8988T (cell line): Measurements from ENCODE around the gene N4BP2L2.

Experiments
- DNase-seq: peaks from one replicate; pipeline ENCODE4 v3.0.0; 2011

N4BP2L2 gene

DNA sequence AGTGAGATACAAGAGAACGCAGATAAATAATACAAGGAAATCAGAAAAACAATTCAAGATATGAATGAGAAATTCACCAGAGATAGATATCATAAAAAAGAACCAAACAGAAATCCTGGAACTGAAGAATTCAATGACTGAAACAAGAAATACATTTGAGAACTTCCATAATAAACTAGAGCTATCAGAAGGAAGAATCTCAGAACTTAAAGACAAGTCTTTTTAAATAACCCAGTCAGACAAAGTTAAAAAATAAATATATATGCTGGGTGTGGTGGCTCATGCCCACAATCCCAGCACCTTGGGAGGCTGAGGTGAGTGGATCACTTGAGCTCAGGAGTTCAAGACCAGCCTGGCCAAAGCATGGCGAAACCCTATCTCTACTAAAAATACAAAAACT is 82.0 kb downstream of the N4BP2L2 start:
- DNase-seq, result no peak

DNA sequence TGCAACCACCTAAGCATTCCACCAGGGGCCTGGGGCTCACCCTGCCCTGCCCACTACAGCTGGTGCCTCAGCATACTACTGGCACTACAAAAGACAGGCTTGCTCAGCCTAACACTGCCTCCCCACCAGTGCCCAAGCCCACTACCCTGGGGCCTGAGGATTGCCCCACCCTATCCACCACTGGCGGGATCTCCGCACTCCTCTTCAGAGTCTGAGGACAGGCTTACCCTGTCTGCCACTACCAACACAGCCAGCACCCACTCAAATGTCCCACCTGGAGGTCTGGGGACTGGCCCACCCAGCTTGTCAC is 83.0 kb downstream of the N4BP2L2 start:
- DNase-seq, result no peak

DNA sequence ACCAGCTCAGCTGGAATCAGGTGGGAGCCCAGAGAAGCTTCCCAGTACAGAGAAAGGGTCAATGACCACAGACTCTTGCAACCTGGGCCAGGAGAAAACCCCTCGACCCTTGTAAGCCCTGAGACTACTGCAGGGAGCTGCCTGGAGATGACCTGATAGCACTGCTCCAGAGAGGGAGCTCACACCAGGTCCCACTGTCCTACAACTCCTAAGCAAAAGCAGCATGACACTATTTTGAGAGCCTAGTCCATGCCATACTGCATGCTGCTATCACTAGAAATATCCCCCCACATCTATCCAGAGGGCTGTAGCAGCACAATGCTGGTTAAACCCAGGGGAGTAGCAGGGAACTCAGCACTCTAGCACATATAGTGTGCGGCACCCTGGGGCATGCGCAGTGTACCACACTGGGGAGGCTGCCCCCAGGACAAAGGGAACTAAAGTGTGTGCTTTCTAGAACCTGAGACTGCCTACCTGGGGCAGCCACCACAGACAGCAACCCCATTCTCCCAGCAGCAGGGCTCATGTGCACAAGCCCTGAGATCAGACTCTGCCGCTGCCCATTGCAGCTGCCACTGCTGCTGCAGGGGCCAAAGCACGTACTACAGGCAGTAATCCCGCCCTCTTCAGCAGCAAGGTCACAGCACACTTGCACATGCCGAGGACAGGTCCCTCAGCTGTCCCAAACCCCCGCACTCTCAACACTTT is 83.6 kb downstream of the N4BP2L2 start:
- no peak for DNase-seq

DNA sequence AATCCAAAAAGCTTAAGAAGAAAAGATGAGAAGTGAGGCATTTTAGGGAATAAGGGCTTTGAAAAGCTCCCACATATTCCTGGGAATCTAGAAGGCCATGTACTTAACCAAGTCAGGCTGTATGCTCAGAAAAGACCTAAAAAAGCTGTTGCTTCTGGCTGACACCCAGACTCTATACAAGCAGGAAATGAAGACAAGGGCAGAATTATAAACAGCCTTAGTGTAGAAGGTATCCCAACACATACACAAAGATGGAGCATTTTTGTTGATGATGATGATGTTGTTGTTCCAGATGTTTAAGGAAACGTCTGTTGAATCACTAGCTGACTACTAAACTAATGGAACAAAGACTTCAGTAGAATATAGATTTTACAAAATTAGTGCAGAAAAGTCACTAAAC is 84.6 kb downstream of the N4BP2L2 start:
- DNase-seq, result no peak

DNA sequence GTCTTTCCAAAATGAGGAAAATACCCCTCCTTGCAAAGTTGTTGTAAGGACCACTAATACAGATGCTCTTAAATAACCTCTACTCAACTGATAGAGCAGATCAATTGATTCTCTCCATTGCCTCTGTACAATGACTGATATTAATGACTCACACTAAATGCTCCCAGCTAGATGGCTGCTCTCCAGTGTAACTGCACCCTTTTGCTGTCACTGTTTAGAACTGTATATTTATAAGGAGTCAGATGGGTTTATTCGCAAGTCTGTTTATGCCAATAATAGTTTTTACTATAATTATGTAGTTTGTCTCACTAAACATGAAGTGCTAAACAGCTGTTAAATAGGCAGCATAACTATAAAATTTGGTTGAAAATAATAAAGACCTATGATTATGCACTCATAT is 89.6 kb downstream of the N4BP2L2 start:
- no peak for DNase-seq

DNA sequence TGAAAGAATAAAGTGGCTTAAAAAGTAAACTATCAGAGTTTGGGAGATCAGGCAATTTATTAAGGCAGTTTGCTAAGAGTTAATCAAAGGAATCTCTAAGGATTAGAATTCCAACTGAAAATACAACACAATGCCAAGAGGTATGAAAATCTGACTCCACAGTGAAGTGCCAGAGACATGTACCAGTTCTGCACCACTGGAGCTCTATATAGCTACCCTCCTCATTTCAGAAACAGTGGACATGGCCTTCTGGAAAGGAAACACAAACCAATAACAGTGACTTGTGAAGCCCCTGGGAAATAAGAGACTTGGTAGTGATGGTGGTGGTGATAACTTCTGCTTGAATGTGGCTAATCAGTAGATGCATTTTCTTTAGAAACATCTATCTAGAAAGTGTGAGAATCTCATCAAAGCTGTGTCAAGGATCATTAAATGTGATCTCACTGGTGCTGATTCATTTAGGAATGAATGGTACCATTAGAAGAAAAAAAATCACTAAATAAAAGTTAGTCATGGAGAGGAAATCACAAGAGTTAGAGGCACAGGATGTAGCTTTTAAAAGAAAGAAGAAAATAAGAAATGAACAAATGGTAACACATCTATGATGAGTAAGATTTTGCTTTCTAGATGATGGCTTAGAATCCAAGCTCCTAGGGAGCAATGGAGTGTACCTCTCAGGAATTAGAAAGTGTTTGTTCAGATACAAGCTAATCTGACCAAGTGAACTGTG is 90.5 kb downstream of the N4BP2L2 start:
- no peak for DNase-seq

DNA sequence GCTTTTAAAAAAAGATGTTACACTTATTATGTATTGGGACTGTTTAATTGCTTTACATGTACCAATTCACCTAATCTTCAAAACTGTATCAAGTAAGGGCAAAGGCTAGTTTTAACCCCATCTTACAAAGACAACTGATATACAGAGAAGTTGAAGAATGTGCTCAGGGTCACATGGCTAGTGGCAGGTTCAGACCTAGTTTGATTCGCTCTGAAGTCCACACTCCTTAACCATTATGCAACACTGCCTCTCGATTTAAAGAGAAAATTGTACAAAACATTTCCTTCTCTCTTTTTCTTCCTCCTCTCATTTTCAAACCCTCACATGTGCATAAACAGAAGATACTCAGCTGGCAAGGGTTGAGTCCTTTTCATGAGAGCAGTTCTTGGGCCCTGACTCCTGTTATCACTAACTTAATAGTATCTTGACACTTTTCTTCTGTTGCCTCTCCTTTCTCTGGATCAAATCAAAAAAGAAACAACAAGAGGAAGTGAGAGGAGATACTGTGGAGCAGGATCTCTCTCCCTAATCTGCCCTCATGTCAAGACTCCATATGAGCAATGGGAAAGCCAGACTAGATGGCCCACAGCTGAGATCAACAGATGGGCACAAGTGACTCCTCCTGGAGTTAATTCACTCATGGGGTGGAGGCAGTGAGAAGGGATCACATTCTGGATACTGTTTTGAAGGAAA is 91.7 kb downstream of the N4BP2L2 start:
- no peak for DNase-seq

DNA sequence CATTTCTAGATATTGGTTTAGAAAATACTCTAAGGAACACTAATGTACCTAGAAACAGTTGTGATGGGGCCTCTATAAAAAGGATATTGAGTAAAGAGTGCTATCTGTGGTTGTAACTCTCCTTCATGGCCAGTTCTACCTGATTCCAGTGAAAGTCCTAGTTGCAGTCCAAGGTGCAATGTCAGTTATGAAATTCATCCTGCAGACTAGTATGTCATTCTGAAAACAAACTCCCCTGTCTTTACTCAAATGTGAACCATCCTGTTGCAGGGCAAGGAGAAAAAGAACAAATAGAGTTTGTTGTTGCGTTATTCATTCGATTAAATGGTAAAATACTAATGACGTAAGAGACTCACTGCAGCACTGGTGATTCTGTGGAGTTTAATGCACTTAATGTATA is 92.4 kb downstream of the N4BP2L2 start:
- DNase-seq, result no peak

DNA sequence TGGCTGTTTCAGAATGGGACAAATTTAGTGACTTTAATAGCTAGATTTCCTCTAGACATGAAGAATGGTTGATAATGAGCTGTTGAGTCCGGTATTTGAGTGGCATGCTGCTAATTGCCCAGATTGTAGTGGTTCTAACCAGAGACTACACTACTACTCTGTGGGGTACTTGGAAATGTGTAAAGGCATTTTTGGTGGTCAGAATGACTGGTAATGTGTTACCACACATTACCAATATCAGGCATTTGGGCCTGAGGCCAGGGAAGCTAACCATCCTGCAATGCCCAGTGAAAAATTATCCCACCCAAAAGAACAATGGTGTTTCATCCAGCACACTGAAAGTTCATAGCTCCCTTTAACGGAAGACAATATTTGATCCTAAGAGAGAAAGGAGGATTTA is 93.1 kb downstream of the N4BP2L2 start:
- DNase-seq, result no peak

DNA sequence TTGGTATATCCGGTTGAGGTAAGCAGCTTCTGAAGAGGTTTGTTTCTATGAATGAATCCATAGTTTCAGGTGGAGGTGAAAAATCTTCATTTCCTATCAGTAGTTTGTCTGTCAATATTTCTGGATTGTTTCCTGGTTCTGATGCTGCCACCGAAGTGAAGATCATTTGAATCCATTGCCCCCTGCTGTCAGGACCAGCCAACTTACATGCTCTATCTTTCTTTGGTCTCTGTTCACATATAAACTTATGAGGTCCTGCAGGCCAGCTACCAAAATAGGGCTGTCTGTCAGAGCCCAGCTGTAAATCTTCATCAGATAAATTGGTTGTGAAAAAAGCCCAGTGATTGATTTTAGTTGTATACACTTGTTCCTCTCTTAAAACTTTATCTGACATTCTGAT is 95.5 kb downstream of the N4BP2L2 start:
- no peak for DNase-seq

DNA sequence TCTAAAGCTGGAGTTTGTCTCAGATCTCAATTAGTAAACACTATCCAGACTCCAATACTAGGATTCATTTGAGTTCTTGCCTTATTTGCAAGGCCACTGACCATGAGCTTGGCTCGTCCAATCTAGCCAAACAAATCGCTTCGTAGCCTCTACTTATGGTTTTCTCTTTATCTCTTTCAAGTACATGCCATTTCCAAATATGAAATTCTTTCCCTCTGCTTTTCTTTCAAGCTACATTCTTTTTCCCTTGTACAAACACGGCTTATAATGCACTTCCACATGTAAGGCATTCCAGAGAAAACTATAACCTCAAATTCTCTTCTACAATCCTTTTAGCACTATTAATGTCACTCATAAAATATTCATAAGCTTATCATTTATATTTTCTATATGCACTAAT is 99.7 kb downstream of the N4BP2L2 start:
- DNase-seq, result no peak

DNA sequence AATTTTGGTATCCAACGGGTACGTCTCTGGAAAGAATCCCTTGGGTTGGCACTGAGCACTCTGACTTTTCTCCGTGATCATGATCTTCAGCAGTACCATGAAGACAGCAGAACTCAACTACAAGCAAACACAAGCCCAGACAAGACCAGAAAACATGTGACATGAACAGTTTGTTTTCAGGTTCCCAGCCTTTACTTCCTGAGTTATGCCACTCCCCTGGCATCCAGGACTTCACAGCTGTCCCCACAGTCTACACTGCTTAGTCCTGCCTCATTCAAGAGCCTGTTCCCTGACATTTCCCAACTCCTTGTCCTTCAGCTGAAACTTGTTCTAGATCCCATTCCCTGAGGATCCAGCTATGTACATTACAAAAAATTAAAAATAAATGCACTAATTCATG is 105.7 kb downstream of the N4BP2L2 start:
- no peak for DNase-seq

DNA sequence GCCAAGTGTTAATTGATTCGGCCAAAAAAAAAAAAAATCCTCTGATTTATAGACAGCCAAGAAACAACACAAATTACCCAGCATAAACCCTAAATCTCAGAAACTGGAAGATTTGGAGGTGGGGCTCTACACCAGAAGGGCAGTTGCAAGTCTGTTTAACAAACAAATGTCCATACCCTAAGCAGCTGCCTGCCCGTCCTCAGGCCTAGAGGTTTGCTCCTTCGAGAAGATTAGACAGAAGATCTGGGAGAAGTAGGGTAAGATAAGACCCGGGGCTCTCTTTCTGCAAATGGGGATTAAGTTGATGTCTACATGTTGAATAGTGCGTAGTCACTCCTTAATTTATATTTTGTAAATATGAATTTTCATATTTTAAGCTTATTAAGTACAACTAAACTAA is 107.2 kb downstream of the N4BP2L2 start:
- DNase-seq, result no peak

DNA sequence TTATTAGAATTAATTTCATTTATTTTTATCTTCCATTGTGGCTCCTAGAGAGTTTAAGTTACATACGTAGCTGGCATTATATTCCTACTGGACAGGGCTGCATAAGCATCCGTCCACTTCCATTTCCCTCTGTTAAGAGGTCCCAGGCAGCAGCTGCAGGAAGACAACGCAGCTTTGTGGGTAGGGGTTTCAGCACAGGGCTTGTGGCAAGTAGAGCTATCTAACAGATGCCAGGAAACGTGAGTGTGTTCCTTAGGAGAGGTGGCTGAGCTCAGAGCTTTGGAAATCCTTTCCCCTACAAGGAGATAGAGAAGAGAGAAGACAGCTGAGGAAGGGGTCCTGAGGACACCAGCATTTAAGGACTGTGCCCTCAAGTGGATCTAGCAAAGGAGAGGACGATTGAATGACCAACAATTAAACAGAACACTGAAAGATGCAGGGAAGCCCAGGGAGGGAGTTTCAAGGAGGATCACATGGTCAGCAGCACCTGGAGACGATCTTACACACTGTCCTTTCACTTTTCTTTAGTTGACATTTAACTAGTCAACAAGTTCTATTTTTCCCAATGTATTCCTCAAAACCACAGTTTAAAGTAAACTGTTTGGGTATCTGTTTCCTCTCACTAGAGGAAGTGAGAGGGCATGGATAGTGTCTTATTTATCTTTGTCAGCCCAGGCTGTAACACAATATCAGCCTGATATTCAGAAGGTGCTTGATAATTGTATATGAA is 108.4 kb downstream of the N4BP2L2 start:
- DNase-seq, result no peak

DNA sequence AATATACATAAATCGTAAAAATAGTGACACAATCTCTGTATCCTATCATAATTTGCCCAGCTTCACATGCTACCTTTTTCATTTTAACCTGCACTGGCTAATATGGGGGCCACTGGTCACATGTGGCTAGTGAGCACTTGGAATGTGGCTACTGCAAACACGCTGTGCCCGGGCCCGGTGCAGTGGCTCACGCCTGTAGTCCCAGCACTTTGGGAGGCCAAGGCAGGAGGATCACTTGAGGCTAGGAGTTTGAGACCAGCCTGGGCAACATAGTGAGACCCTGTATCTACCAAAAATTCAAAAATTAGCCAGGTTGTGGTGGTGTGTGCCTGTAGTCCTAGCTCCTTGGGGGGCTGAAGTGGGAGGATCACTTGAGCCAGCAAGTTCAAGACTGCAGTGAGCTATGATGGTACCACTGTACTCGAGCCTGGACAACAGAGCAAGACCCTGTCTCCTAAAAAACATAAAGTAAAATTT is 109.1 kb downstream of the N4BP2L2 start:
- no peak for DNase-seq

DNA sequence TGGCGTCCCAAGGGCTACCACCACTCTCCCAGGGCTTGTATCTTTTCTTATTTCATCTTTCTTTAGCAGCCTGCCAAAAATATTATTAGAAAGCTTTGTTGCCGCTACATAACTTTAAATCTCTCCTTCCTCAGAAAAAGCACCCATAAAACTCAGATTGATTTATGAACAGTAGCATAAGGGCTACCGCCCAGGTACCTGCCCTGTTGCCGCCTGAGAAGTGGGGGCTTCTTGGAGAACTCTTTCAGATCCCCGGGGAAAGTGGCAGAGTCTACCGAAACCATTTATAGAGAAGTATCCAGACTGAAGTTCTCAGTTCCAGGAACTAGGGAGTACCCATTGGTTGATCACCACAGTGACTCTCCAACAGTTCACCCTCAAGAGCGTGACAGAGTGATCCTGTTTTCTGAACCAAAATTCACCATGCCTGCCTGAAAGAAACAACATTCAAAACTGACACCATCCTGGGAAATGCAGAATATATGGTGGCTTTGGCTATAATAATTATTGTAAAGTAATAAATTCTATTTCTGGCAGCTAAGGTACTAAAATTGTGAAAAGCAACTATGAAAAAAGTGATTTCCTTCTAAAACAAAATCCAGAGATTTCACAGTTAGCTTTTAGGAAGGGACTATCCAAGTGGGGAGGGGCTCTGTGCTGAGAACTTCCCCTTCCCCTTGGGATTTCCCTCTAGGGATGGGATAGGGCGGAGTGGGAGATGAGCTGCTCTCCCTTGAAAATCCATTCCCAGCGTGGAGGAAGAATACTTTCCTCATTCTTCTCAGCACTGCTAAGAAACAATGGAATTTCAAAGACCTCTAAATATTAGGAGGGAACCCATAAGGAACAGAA is 109.8 kb downstream of the N4BP2L2 start:
- no peak for DNase-seq

DNA sequence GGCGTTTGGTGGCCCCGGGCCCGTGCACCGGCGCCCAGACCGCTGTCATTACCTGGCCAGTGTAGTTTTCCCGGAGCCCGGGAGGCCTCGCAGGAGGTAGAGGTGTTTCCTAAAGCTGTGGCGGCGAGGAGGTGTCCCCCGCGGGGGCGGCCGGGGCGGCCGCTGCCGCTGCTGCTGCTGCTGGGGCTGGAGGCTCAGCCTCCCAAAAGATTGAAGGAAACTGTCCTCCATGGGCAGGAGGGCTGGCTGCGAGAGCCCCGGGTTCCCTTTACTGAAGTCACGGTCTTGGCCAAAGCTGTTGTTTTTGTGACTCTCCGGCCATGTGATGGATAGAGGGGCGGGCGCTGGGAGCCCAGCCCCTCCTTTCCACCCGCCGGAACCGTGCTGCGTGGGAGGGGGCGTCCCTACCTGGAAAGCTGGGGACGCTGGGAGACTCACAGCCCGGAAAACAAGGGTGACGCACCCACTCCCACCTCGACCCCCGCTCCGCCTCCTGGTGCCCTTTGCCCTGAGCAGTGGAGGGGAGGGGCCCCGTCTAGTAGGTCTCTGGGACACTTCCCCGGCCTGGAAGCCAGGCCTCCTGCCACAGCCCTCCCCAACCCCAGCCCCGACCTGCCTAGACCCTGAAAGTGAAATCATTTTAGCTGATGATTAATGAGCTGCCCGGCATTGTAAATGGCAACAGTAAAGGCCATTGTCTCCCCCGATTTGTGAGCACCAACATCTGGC is 110.6 kb downstream of the N4BP2L2 start, which contains the start of gene N4BP2L1:
TSS of gene N4BP2L1 (minus strand) at position 279 of the 729 bp plus-strand sequence. CDS start at position 231, 48 bp downstream.
- peak; percentile 53 for DNase-seq

DNA sequence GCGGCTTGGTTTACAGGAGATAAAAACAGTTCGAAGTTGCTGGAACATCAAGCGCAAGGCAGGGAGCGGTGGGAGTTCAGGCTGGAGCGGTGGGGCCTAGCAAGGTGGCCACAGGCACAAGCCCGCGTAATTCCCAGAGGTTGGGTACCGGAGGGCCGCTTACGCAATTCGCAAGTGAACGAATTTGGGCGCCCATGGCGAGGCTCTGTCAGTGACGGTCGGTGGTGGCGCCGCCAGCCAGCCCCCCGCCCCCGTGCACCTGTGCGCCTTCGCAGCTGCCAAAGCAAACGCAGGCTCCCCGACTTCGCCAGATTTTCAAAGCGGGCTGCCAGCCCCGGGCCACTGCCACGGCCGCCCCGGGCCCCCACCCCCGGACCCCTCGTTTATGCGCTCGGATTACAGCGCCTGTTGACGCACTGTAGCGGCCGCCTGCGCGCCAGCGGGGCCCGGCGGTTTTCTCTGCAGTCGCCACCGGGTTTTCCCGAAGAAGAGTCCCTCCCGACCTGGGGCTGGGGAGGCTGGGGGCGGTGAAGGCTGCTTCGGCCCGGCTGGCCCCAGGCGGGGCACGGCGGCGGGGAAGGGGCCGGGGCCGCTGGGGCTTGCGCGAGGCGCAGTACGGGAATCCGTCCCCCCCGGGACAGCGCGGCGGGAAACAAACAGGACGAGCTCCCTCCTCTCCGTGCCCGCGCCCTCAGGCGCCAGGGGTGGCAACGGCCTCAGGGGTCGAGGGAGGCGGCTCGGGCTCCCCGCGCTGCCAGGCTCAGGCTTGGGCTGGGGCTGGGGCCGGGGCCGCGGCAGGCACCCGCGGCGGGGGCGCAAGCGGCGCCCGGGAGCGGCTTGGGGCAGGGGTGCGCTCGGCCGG is 111.4 kb downstream of the N4BP2L2 start:
- peak; percentile 35 for DNase-seq

DNA sequence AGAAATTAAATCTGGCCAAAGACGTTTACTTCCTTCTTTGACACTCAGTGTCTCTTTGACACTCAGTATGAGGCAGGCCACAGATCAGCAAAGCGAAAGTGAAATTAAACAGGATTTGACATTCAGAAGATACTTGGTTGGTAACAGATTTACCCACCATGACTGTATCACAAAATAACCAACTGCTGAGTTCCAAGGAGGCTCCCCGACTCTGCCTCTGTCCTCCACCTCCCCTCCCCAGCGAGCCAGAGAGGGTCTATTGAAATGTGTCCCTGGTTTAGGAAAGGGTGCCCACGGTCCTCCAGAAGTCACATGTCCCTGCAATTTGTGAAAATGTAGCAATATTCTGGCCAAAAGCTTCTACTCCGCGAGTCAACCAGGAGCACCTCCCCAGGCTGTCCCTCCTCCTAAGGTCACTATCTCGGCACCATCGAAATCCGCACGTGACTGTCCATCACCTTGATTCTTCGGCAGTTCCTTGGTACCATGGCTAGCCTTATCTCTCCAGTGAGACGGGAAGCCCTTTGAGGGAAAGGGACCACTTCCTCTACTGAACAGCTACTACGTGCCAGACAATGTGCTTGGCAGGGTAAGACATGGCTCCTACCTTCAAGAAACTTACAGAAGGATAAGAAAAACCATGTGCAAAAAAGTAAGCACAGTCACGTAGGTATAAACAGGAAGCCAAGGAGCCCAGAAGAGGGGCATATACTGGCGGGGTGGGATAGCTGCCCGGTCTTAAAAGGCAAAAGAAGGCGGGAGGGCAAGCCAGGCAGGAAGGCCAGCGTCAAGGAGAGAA is 112.2 kb downstream of the N4BP2L2 start:
- no peak for DNase-seq

DNA sequence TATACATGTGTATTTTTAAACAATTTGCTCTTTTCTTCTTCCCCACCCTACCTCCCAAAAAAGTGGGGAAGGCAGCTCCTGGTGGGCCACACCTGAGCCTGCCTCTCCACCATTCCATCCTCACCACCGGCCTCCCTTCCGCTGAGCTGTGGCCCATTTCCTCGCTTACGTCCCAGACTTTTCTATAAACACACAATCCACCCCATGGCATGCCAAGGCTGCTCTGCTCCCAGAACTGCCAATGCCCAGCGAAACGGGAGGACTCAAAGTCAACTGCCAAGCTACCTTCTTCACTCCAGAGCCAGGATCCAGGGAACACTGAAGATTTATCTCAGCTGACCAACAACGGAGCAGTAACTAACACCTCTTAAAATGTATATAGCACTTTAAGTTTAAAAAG is 113.4 kb downstream of the N4BP2L2 start:
- no peak for DNase-seq
